Measurements from ENCODE around the gene BANK1. TPM values are rescaled to one million over a fixed set of nuclear protein-coding genes. Genes with fewer than 3 reads are reported as not detected.

The BANK1 gene
- total and polyA plus RNA-seq, 5 donors, result 0.20 to 1.3 (median 0.78) TPM

DNA sequence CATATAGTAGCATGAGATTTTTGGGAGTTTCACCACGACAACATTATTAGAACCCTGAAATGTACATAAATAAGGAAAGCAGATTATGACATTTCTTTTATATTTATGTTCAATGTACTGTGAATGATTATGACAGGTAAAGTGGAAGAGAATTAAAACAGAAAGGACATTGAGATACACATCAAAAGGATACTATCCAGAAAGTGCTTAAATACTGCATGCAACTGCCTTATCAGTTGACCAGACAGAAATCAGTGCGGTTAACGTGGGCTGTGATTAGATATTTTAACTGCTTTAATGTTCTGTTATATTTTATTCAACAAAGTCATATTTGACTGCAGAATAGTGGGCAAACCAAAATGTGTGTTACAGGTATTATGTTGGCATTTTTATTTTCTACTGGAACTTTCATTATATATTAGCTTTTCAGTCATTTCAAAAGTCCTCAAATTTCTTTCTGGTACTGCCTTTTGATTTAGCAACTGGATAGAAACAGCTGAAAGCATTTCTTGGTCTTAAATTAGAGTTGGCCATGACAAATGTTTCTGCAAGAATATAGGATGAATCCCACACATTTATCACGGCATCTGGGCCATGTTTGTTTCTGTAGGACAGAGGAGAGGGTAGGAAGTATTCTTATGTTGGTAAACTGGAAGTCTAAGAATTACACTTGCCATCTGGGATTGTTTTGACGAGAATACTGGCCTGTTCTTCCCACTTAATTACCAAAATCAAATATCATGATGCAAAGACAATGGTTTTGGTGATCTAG is 299.5 kb downstream of the BANK1 start:
- 66% methylated on average over 5 of the region's 5 CpGs for WGBS
- Histone ChIP-seq H3K4me1 (ENCODE audit: control insufficient read depth, insufficient read depth, low read length) (no peaks in the 10 kb centered on the region), H3K4me3 (ENCODE audit: low read length) (no peak overlapping the region), H3K27ac (ENCODE audit: low read length) (no peak overlapping the region), H3K27me3 (ENCODE audit: control insufficient read depth, insufficient read depth) (no peaks in the 10 kb centered on the region), H3K9me3 (ENCODE audit: control insufficient read depth, low read length) (no peaks in the 10 kb centered on the region)
- intact Hi-C loops (cut with DNase I), result no loop called here
- no peak for DNase-seq
- no peak for ATAC-seq

DNA sequence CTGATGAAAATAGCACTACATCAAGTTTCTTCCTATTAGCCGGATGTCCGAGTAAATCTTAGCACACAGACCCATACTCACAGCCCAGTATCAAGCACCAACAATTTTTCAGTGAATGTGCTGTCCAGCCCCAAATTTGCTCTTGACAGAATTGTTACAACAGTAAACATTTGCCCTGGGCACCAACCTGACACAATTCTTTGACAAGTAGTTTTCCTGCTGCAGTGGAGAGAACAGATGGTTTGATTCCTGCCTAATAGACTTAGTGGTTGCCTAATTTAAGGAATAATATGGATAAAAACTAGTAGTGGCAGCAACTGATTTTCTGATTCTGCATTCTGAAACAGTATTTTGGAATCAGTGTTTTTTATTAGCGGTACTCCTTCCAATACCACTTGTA is 301.1 kb downstream of the BANK1 start:
- 88% methylated on average over 3 of the region's 3 CpGs for WGBS
- DNase-seq (no peak), ATAC-seq (no peak)
- no peaks in the 10 kb centered on the region for H3K9me3 ChIP-seq (ENCODE audit: control insufficient read depth, low read length)
- intact Hi-C loops (cut with DNase I), result no loop called here
- H3K27me3 ChIP-seq (ENCODE audit: control insufficient read depth, insufficient read depth), result no peaks in the 10 kb centered on the region
- no peaks in the 10 kb centered on the region for H3K4me1 ChIP-seq (ENCODE audit: control insufficient read depth, insufficient read depth, low read length)
- H3K27ac ChIP-seq (ENCODE audit: low read length), result no peak overlapping the region
- H3K4me3 ChIP-seq (ENCODE audit: low read length), result no peak overlapping the region

DNA sequence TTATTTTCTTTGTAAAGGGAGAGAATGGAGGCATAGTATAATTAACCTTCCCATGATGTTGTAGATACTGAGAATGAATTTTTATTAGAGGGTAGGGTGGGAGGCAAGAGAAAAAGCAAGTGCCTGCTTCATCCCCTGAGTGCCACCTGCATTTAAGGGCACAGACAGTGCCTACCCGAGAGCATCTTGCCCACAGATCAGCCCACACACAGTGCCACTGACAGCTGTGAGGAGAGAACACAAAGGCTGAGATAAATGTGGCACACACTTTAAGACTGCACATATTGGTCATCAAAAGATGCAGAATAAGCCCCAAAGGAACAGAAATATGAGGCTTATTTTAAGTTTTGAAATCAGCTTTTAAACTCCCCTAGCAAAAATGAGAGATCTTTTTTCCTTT is 304.0 kb downstream of the BANK1 start:
- Histone ChIP-seq H3K27me3 (ENCODE audit: control insufficient read depth, insufficient read depth) (no peaks in the 10 kb centered on the region), H3K9me3 (ENCODE audit: control insufficient read depth, low read length) (no peaks in the 10 kb centered on the region), H3K27ac (ENCODE audit: low read length) (no peak overlapping the region), H3K4me3 (ENCODE audit: low read length) (no peak overlapping the region), H3K4me1 (ENCODE audit: control insufficient read depth, insufficient read depth, low read length) (no peaks in the 10 kb centered on the region)
- WGBS, result 49% methylated on average over 1 of the region's 1 CpG
- no peak for DNase-seq
- intact Hi-C loops (cut with DNase I), result no loop called here
- ATAC-seq, result no peak

DNA sequence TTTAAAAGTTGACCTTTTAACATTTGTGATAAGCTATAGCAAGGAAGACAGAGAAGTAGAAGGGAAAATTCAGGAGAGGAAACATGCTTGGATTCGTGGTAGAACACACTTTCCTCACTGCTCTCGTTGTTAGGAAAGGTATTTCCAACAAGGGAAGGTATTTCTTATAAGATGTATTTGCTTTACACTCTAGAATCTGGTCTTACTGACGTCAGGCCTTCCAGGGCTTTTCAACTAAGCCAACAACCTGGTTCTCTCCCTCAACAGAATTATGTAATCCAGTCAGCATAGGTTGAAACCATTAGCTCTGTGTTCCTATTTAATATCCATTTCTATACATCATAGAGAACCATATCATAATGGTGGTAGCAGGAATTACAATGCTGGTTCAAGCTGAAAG is 312.8 kb downstream of the BANK1 start:
- DNase-seq (no peak), ATAC-seq (no peak)
- intact Hi-C loops (cut with DNase I), result no loop called here
- H3K4me1 ChIP-seq (ENCODE audit: control insufficient read depth, insufficient read depth, low read length), result no peaks in the 10 kb centered on the region
- no peak overlapping the region for H3K27ac ChIP-seq (ENCODE audit: low read length)
- H3K4me3 ChIP-seq (ENCODE audit: low read length), result no peak overlapping the region
- WGBS, result 46% methylated on average over 3 of the region's 3 CpGs
- H3K27me3 ChIP-seq (ENCODE audit: control insufficient read depth, insufficient read depth), result no peaks in the 10 kb centered on the region
- H3K9me3 ChIP-seq (ENCODE audit: control insufficient read depth, low read length), result peaks cover 1% of the 10 kb centered on the region

DNA sequence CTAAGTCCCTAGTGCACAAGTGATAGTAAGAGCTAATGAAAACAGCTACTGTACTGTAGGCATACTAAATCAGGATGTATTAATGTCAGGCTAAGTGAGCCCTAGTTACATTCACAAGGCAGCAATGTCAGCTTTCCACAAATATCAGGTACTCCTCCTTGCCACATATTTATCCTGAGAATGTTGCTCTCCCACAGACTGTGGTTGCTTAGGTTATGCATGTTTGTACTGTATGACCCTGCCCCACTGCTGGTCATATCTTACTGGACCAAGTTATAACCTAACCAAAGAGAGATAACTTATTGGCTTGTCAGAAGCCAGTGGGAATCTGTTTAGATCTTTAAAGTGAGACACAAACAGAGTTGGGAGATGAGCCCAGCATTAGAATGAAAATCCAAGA is 313.7 kb downstream of the BANK1 start:
- DNase-seq (no peak), ATAC-seq (no peak)
- Histone ChIP-seq H3K9me3 (ENCODE audit: control insufficient read depth, low read length) (peaks cover 1% of the 10 kb centered on the region), H3K4me3 (ENCODE audit: low read length) (no peak overlapping the region), H3K4me1 (ENCODE audit: control insufficient read depth, insufficient read depth, low read length) (no peaks in the 10 kb centered on the region), H3K27me3 (ENCODE audit: control insufficient read depth, insufficient read depth) (no peaks in the 10 kb centered on the region), H3K27ac (ENCODE audit: low read length) (no peak overlapping the region)
- intact Hi-C loops (cut with DNase I), result no loop called here

DNA sequence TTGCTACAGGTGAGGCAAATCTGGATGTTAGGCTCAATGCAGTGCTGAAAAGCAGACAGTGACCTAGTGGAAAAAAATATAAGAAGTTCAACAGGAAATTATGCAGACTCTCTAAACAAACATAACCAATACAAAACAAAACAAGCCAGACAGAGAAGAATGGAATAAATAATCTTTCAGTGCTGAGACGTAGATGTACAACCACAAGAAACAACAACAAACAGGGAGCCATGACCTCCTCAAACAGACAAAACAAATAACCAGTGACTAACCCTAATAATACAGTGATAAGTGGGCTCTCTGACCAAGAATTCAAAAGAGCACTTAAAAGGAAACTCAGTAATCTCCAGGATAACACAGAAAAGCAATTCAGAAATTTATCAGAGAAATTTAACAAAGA is 315.5 kb downstream of the BANK1 start:
- no peak for DNase-seq
- Histone ChIP-seq H3K9me3 (ENCODE audit: control insufficient read depth, low read length) (peaks cover 1% of the 10 kb centered on the region), H3K27ac (ENCODE audit: low read length) (no peak overlapping the region), H3K4me1 (ENCODE audit: control insufficient read depth, insufficient read depth, low read length) (no peaks in the 10 kb centered on the region), H3K27me3 (ENCODE audit: control insufficient read depth, insufficient read depth) (no peaks in the 10 kb centered on the region), H3K4me3 (ENCODE audit: low read length) (no peak overlapping the region)
- 58% methylated on average over 1 of the region's 1 CpG for WGBS
- intact Hi-C loops (cut with DNase I), result no loop called here
- ATAC-seq, result no peak

DNA sequence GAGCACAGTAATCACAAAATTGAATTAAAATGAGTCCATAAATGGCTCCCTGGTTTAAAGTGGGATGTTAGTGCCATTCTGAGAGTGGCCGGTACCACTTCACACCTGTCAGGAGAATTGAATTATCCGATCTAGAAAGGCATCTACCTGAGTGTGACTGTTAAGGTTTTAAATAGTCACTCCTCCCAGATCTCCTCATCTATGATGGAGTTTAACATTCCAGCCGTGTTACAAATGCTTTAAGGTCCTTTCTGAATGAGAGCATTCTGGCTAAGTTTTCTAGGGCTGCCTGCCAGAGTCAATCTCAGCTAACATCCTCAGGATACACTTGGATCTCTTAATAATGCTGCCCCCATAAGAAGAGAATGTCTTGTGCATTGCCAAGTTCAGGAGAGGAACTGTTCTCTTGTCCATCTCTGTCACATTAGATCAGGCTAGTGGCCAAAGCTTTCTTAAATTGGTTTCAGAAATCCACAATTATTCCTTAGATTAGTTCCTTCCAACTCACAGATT is 323.6 kb downstream of the BANK1 start:
- intact Hi-C loops (cut with DNase I), result no loop called here
- Histone ChIP-seq H3K9me3 (ENCODE audit: control insufficient read depth, low read length) (no peaks in the 10 kb centered on the region), H3K27me3 (ENCODE audit: control insufficient read depth, insufficient read depth) (no peaks in the 10 kb centered on the region), H3K27ac (ENCODE audit: low read length) (no peak overlapping the region), H3K4me3 (ENCODE audit: low read length) (no peak overlapping the region), H3K4me1 (ENCODE audit: control insufficient read depth, insufficient read depth, low read length) (no peaks in the 10 kb centered on the region)
- no peak for ATAC-seq
- 71% methylated on average over 3 of the region's 3 CpGs for WGBS
- DNase-seq, result no peak

DNA sequence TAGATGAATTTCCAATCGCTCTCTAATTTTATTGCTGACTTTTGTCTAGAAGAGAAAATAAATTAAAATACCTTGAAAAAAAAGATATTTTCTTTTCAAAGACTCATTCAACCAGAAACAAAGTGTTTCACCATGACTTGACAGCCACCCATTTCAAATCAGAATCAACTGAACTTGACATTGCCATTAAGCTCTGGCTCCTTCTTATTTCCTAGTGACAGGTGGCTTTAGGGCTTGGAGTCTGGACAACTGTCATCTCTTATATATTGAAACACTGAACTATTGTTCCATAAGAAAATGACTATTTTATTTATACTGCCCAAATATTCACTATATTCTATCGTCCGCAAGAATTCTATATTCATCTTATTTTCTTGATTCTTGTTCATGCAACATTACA is 325.6 kb downstream of the BANK1 start:
- H3K4me3 ChIP-seq (ENCODE audit: low read length), result no peak overlapping the region
- 94% methylated on average over 3 of the region's 3 CpGs for WGBS
- H3K9me3 ChIP-seq (ENCODE audit: control insufficient read depth, low read length), result no peaks in the 10 kb centered on the region
- H3K27me3 ChIP-seq (ENCODE audit: control insufficient read depth, insufficient read depth), result no peaks in the 10 kb centered on the region
- no peaks in the 10 kb centered on the region for H3K4me1 ChIP-seq (ENCODE audit: control insufficient read depth, insufficient read depth, low read length)
- DNase-seq, result no peak
- H3K27ac ChIP-seq (ENCODE audit: low read length), result no peak overlapping the region
- ATAC-seq, result no peak
- intact Hi-C loops (cut with DNase I), result no loop called here

DNA sequence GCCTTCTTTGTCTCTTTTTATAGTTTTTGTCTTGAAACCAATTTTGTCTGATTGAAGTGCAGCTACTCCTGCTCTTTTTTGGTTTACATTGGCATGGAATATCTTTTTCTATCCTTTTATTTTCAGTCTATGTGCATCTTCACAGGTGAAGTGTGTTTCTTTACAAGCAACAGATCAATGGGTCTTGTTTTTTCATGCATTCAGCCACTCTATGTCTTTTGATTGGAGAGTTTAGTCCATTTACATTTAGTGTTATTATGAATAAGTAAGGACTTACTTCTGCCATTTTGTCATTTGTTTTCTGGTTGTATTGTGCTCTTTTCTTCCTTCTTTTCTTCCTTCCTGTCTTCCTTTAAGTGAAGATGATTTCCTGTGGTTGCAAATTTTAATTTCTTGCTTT is 330.3 kb downstream of the BANK1 start:
- no peak for ATAC-seq
- Histone ChIP-seq H3K9me3 (ENCODE audit: control insufficient read depth, low read length) (no peaks in the 10 kb centered on the region), H3K4me3 (ENCODE audit: low read length) (no peak overlapping the region), H3K27me3 (ENCODE audit: control insufficient read depth, insufficient read depth) (no peaks in the 10 kb centered on the region), H3K4me1 (ENCODE audit: control insufficient read depth, insufficient read depth, low read length) (no peaks in the 10 kb centered on the region), H3K27ac (ENCODE audit: low read length) (no peak overlapping the region)
- no peak for DNase-seq
- intact Hi-C loops (cut with DNase I), result no loop called here

Data from right cardiac atrium (tissue), 5 donors.